Chondrocyte (in vitro differentiated cells): ENCODE data around the gene ITLN1. TPM values are rescaled to one million over a fixed set of nuclear protein-coding genes. Genes with fewer than 3 reads are reported as not detected.
"Not testable (repeated sequence)": the region's sequence is repeated elsewhere in the genome, so short reads cannot be mapped to it uniquely, and the experiment has no call there.

ENCODE experiments used
- DNase-seq: peaks from one replicate; pipeline ENCODE4 v3.0.0; 2021; ENCODE audit warnings: mixed read lengths, low spot score
- H3K27ac Mint-ChIP-seq: one replicate; pipeline ENCODE4 v1.8.0; 2021; ENCODE audit warnings: mild to moderate bottlenecking, moderate library complexity, mixed read lengths; ENCODE audit not compliant: unreplicated experiment
- H3K27me3 Mint-ChIP-seq: 2 replicates; pipeline ENCODE4 v1.8.0; 2021; ENCODE audit warnings: low read depth, mixed read lengths
- H3K36me3 Mint-ChIP-seq: 2 replicates; pipeline ENCODE4 v1.8.0; 2021; ENCODE audit warnings: low read depth, mixed read lengths
- H3K4me1 Mint-ChIP-seq: 2 replicates; pipeline ENCODE4 v1.8.0; 2021; ENCODE audit warnings: low read depth, mild to moderate bottlenecking, mixed read lengths
- H3K4me3 Mint-ChIP-seq: one replicate; pipeline ENCODE4 v1.8.0; 2021; ENCODE audit warnings: mild to moderate bottlenecking, moderate library complexity, mixed read lengths; ENCODE audit not compliant: unreplicated experiment
- H3K9me3 Mint-ChIP-seq: 2 replicates; pipeline ENCODE4 v1.8.0; 2021; ENCODE audit warnings: low read depth, mixed read lengths
- total RNA-seq: library from RNA; stranded (reverse); gene quantifications from 3 replicates; pipeline ENCODE4 v1.2.1, GENCODE V29; 2021
- TF ChIP-seq, protein P1 (sequence below): fragments of 200-600 bp; sonication (generic); IDR thresholded peaks from 2 replicates; pipeline ENCODE4 v1.5.0; 2021; ENCODE audit warnings: antibody characterized with exemption, mild to moderate bottlenecking, moderate library complexity

The ITLN1 gene
- total RNA-seq, 1 donor from 2014 or later = not detected

DNA sequence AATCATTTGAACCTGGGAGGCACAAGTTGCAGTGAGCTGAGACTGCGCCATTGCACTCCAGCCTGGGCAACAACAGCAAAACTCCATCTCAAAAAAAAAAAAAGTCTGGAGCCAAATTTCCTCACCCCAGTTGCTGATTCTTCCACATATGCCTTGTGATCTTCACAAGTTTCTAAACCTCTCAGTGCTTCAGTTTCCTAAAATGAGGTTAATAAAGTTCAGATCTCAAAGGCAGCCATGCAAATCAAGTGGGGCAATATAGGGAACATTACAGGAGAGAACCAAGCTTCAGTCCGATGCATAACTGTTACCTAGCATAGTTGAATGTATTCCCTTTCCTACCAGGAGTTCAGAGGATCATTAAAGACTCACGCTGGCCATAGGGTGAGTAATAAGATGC lies 4.8 kb downstream of the ITLN1 start:
- no peak for DNase-seq
- Mint-ChIP-seq H3K36me3 (no peaks in the 10 kb centered on the region), H3K9me3 (peaks cover 2% of the 10 kb centered on the region), H3K4me3 (no peak overlapping the region), H3K27ac (no peak overlapping the region), H3K4me1 (no peaks in the 10 kb centered on the region), H3K27me3 (no peaks in the 10 kb centered on the region)
- TF ChIP-seq, protein P1, sequence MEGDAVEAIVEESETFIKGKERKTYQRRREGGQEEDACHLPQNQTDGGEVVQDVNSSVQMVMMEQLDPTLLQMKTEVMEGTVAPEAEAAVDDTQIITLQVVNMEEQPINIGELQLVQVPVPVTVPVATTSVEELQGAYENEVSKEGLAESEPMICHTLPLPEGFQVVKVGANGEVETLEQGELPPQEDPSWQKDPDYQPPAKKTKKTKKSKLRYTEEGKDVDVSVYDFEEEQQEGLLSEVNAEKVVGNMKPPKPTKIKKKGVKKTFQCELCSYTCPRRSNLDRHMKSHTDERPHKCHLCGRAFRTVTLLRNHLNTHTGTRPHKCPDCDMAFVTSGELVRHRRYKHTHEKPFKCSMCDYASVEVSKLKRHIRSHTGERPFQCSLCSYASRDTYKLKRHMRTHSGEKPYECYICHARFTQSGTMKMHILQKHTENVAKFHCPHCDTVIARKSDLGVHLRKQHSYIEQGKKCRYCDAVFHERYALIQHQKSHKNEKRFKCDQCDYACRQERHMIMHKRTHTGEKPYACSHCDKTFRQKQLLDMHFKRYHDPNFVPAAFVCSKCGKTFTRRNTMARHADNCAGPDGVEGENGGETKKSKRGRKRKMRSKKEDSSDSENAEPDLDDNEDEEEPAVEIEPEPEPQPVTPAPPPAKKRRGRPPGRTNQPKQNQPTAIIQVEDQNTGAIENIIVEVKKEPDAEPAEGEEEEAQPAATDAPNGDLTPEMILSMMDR = no peak

DNA sequence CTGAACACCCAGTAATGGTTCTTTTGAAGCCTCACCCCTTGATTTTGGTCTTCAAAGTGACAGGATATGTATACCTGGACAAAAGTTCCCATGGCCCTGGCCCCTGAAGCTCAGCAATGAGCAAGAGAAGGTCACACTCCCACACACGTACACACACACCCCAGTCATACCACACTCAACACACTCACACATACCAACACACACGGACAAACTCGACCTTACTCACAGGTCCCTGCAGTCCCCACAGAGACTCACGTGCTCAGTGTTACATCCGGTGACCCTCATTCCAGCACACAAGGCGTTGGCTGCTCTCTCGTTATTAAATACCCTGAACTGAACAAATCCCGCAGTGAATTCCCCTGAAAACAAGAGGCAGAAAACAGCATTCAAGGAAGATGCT lies 5.9 kb downstream of the ITLN1 start:
- no peak overlapping the region for H3K27ac Mint-ChIP-seq
- no peaks in the 10 kb centered on the region for H3K36me3 Mint-ChIP-seq
- no peak overlapping the region for H3K4me3 Mint-ChIP-seq
- H3K9me3 Mint-ChIP-seq = peaks cover 2% of the 10 kb centered on the region
- DNase-seq = no peak
- TF ChIP-seq, protein P1 = no peak
- H3K27me3 Mint-ChIP-seq = no peaks in the 10 kb centered on the region
- H3K4me1 Mint-ChIP-seq = no peaks in the 10 kb centered on the region

DNA sequence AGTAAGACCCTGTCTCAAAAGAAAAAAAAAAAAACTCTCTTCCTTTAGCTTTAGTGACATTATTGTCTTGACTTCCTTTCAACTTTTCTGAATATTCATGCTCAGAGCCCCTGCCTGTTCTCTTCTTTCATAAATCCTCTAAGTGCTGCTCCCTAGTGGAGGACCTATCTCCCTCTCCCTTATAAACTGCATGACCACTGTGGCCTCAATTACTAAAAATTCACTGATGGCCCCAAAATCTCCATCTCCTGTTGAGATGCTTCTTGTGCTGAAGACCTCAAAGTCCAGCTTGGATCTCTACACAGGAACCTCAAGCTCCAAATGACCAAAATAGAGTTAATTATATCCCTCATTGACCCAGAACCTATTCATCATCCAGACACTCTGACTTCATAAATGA lies 7.8 kb downstream of the ITLN1 start:
- H3K27ac Mint-ChIP-seq = no peak overlapping the region
- H3K4me3 Mint-ChIP-seq = no peak overlapping the region
- no peak for DNase-seq
- H3K9me3 Mint-ChIP-seq = peaks cover 2% of the 10 kb centered on the region
- TF ChIP-seq, protein P1 = no peak
- no peaks in the 10 kb centered on the region for H3K36me3 Mint-ChIP-seq
- no peaks in the 10 kb centered on the region for H3K4me1 Mint-ChIP-seq
- no peaks in the 10 kb centered on the region for H3K27me3 Mint-ChIP-seq

DNA sequence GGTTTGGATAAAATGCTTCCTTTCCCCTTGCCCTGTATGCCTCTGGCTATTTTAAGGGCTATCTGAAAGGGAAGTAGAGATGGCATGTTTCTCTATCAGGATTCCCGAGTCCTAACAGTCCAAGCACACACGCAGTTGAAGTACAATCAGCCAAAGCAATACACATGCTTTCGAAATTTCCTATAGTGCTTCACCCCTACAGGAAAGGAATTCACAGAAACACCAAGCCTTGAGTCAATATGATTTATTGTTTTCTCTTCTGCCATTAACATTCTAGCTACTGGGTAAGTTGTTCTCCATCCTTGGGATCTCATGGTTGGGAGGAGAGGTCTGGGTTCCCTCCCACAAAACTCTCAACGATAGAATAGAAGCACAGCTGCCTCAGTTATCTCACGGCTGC lies 8.7 kb downstream of the ITLN1 start:
- H3K9me3 Mint-ChIP-seq = peaks cover 2% of the 10 kb centered on the region
- TF ChIP-seq, protein P1 = no peak
- no peak overlapping the region for H3K27ac Mint-ChIP-seq
- H3K4me3 Mint-ChIP-seq = no peak overlapping the region
- H3K36me3 Mint-ChIP-seq = no peaks in the 10 kb centered on the region
- DNase-seq = no peak
- no peaks in the 10 kb centered on the region for H3K27me3 Mint-ChIP-seq
- no peaks in the 10 kb centered on the region for H3K4me1 Mint-ChIP-seq

DNA sequence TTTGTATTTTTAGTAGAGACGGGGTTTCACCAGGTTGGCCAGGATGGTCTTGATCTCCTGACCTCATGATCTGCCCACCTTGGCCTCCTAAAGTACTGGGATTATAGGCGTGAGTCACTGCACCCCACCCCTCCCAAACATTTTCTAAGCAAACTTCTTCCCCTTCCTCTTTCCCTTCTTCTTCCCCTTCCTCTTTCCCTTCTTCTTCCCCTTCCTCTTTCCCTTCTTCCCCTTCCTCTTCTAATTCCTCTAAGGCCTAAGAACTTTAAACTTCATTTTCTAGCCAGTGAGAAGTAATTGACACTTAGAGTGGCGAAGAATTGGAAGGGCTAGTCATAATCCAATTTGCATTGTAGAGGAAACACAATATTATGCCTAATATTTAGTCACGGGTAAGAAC lies 9.4 kb downstream of the ITLN1 start:
- DNase-seq, H3K36me3 Mint-ChIP-seq, H3K4me3 Mint-ChIP-seq, H3K27me3 Mint-ChIP-seq, H3K4me1 Mint-ChIP-seq, H3K27ac Mint-ChIP-seq, H3K9me3 Mint-ChIP-seq: not testable (repeated sequence)

DNA sequence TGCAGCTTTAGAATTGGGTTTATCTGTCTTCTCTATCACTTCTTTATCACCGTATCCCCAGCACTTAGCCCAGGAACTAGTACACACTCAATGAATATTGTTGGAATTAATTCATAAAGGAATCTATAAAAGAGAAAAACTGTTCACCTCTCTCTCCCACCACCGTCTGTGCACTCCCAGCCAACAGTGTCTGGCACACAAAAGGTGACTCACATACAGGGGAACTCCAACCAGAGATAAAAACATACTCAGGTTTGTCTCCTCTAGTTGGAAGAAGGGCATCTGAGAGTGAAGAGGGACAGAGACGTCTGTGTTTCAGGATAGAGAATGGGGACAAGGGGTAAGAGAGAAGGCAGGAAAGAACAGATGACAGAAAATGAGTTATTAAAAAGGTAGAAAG lies 10.0 kb downstream of the ITLN1 start:
- H3K27ac Mint-ChIP-seq = no peak overlapping the region
- no peaks in the 10 kb centered on the region for H3K36me3 Mint-ChIP-seq
- peaks cover 2% of the 10 kb centered on the region for H3K9me3 Mint-ChIP-seq
- no peak for DNase-seq
- no peak overlapping the region for H3K4me3 Mint-ChIP-seq
- no peaks in the 10 kb centered on the region for H3K27me3 Mint-ChIP-seq
- no peaks in the 10 kb centered on the region for H3K4me1 Mint-ChIP-seq
- TF ChIP-seq, protein P1 = no peak
